ENCODE results near the gene NLRP7.
"Not testable (repeated sequence)": the region's sequence is repeated elsewhere in the genome, so short reads cannot be mapped to it uniquely, and the experiment has no call there.

The NLRP7 gene

DNA sequence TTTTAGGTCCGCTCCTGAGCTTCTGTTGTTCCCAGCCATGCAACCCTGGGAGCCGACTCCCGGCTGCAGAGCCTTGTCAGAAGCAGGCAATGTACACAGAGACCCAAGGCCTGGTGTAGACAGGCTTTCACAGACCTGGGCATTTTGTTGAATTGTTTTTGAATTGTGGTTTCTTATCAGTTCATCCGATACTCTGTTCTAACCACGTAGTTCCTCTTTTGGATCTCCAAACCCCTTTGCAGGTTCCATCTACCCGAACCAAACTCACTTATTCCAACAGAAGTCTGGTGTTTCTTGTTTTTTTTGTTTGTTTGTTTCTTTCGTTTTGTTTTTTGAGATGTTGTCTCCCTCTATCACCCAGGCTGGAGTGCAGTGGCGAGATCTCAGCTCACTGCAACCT lies 12.5 kb upstream of the NLRP7 start:
- no peak for DNase-seq (ENCODE audit: low read depth)
- no peak for TF ChIP-seq CTCF (IDR thresholded peaks at IDR 0.05; ENCODE audit: control insufficient read depth, insufficient read depth, low read depth, low read length, missing control alignments)
- no peak overlapping the region for H3K4me3 ChIP-seq (ENCODE audit: control insufficient read depth, low read depth, low read length)

DNA sequence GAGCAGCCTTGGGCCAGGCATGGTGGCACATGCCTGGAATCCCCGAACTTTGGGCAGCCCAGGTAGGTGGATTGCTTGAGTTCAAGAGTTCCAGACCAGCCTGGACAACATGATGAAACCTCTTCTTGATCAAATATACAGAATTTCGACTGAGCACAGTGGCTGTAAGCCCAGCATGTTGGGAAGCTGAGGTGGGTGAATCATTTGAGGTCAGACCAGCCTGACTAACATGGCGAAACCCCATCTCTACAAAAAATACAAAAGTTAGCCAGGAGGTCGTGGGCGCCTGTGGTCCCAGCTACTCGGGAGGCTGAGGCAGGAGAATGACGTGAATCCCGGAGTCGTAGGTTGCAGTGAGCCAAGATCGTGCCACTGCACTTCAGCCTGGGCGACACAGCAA lies 8.0 kb upstream of the NLRP7 start:
- no peak for TF ChIP-seq CTCF (IDR thresholded peaks at IDR 0.05; ENCODE audit: control insufficient read depth, insufficient read depth, low read depth, low read length, missing control alignments)
- DNase-seq (ENCODE audit: low read depth) = no peak
- no peak overlapping the region for H3K4me3 ChIP-seq (ENCODE audit: control insufficient read depth, low read depth, low read length)

DNA sequence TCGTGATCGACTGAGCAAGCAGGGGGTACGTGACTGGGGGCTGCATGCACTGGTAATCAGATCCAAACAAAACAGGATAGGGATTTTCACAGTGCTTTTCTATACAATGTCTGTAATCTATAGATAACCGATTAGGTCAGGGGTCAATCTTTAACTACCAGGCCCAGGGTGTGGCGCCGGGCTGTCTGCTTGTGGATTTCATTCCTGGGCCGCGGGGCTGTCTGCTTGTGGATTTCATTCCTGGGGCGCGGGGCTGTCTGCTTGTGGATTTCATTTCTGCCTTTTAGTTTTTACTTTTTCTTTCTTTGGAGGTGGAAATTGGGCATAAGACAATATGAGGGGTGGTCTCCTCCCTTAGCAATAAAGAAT lies 6.0 kb upstream of the NLRP7 start:
- DNase-seq (ENCODE audit: low read depth); H3K4me3 ChIP-seq (ENCODE audit: control insufficient read depth, low read depth, low read length): not testable (repeated sequence)

GRCh38 chr19:54952591-54953344 lies 5.4 kb upstream of the NLRP7 start:
- TF ChIP-seq CTCF (IDR thresholded peaks at IDR 0.05; ENCODE audit: control insufficient read depth, insufficient read depth, low read depth, low read length, missing control alignments) = no peak
- DNase-seq (ENCODE audit: low read depth) = peak; percentile 21
- H3K4me3 ChIP-seq (ENCODE audit: control insufficient read depth, low read depth, low read length) = no peak overlapping the region

GRCh38 chr19:54950580-54950979 lies 3.2 kb upstream of the NLRP7 start:
- not testable (repeated sequence) for DNase-seq (ENCODE audit: low read depth); H3K4me3 ChIP-seq (ENCODE audit: control insufficient read depth, low read depth, low read length)

GRCh38 chr19:54949412-54949811 lies 2.1 kb upstream of the NLRP7 start:
- no peak for TF ChIP-seq CTCF (IDR thresholded peaks at IDR 0.05; ENCODE audit: control insufficient read depth, insufficient read depth, low read depth, low read length, missing control alignments)
- no peak for DNase-seq (ENCODE audit: low read depth)
- no peak overlapping the region for H3K4me3 ChIP-seq (ENCODE audit: control insufficient read depth, low read depth, low read length)

- H3K4me3 ChIP-seq (ENCODE audit: control insufficient read depth, low read depth, low read length); DNase-seq (ENCODE audit: low read depth): not testable (repeated sequence)
Observed at GRCh38 chr19:54943772-54944361, 3.5 kb downstream of the NLRP7 start.

DNA sequence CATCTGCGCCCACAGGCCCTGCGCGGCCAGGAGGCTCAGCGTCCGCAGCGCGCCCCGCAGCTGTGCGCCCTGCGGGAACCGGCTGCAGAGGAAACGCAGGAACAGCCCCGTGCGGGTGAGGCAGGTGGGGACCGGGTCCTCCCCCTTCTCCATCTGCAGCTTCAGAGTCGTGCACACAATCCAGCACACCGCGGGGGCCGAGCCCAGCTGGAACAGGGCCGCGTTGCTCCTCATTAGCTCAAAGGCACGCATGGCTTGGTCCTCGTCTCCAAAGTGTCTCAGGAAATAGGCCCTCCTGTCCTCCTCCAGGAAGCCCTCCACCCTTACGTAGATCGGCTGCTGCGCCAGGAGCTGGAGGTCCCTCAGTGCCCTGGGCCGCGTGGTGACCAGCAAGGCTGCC lies 7.8 kb downstream of the NLRP7 start:
- DNase-seq (ENCODE audit: low read depth); H3K4me3 ChIP-seq (ENCODE audit: control insufficient read depth, low read depth, low read length): not testable (repeated sequence)

- DNase-seq (ENCODE audit: low read depth) = no peak
- H3K4me3 ChIP-seq (ENCODE audit: control insufficient read depth, low read depth, low read length) = no peak overlapping the region
- TF ChIP-seq CTCF (IDR thresholded peaks at IDR 0.05; ENCODE audit: control insufficient read depth, insufficient read depth, low read depth, low read length, missing control alignments) = no peak
Observed at GRCh38 chr19:54938906-54939305, 8.4 kb downstream of the NLRP7 start.
